GM12864 (cell line): Measurements from ENCODE around the gene NIFK.

Experiments
- DNase-seq: peaks from one replicate; pipeline ENCODE4 v3.0.0-alpha.2; 2011; ENCODE audit warnings: low read depth
- H3K4me3 ChIP-seq: 2 replicates; pipeline ENCODE4 v1.5.1; 2011; ENCODE audit warnings: mild to moderate bottlenecking, low read depth, low read length, control low read depth
- CTCF ChIP-seq: IDR thresholded peaks from 2 replicates; pipeline ENCODE4 v1.5.1; 2011; ENCODE audit warnings: low read depth, mild to moderate bottlenecking, moderate library complexity, low read length, control low read depth, inconsistent platforms; ENCODE audit errors: missing control alignments

The NIFK gene

GRCh38 chr2:121774235-121774634, 37.6 kb upstream of the NIFK start:
- TF ChIP-seq CTCF: no peak
- no peak overlapping the region for H3K4me3 ChIP-seq
- DNase-seq: no peak

- TF ChIP-seq CTCF: no peak
- DNase-seq: no peak
- H3K4me3 ChIP-seq: no peak overlapping the region
Observed at GRCh38 chr2:121771976-121772742, 35.5 kb upstream of the NIFK start.

- no peak for TF ChIP-seq CTCF
- H3K4me3 ChIP-seq: no peak overlapping the region
- DNase-seq: no peak
Observed at GRCh38 chr2:121768143-121768755, 31.6 kb upstream of the NIFK start.

GRCh38 chr2:121766624-121767023, 29.9 kb upstream of the NIFK start:
- no peak for TF ChIP-seq CTCF
- no peak for DNase-seq

GRCh38 chr2:121764681-121765228, 28.1 kb upstream of the NIFK start:
- TF ChIP-seq CTCF: no peak
- H3K4me3 ChIP-seq: no peak overlapping the region

More at GRCh38 chr2:121766624-121767023, 29.9 kb upstream of the NIFK start:
- no peak overlapping the region for H3K4me3 ChIP-seq

GRCh38 chr2:121755237-121756111, 18.8 kb upstream of the NIFK start, which contains the start of gene TSN:
Gene TSN (plus strand): TSS chr2:121755651. CDS start chr2:121755780, 129 bp downstream.
- H3K4me3 ChIP-seq: peak within 1 kb of the TSS; percentile 99

More at GRCh38 chr2:121764681-121765228, 28.1 kb upstream of the NIFK start:
- no peak for DNase-seq

More at GRCh38 chr2:121755237-121756111, 18.8 kb upstream of the NIFK start, which contains the start of gene TSN:
- DNase-seq: peak; percentile 94
- TF ChIP-seq CTCF: no peak
